ENCODE measurements around the gene KLRK1.
"Not testable (repeated sequence)": the region's sequence is repeated elsewhere in the genome, so short reads cannot be mapped to it uniquely, and the experiment has no call there.

KLRK1 gene

DNA sequence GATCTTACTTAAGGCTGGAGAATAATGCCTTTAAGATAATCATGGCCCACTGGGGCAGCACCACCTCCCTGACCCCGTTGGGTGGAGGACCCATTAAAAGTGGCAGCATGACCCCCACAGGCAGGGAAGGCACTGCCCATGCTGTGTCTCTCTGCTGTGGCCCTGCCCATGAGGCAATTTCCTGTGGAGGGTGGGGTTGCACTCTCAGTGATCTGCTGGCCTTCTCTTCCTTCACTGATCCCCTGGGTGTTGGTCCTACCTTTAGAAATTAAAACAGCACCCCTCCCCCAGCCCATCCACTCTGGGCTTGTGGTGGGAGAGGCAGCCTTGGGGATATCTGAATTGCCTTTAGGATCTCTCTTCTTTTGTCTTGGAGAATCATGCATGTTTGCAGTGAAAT, 17.3 kb downstream of the KLRK1 start:
- Histone ChIP-seq H3K27me3 (no peaks in the 10 kb centered on the region; the same call in 1 of the 2 replicates), H3K4me1 (no peaks in the 10 kb centered on the region), H3K36me3 (no peaks in the 10 kb centered on the region), H3K4me3 (ENCODE audit: low read depth, low read length) (no peak overlapping the region), H3K9me3 (no peaks in the 10 kb centered on the region)
- TF ChIP-seq, protein P1, sequence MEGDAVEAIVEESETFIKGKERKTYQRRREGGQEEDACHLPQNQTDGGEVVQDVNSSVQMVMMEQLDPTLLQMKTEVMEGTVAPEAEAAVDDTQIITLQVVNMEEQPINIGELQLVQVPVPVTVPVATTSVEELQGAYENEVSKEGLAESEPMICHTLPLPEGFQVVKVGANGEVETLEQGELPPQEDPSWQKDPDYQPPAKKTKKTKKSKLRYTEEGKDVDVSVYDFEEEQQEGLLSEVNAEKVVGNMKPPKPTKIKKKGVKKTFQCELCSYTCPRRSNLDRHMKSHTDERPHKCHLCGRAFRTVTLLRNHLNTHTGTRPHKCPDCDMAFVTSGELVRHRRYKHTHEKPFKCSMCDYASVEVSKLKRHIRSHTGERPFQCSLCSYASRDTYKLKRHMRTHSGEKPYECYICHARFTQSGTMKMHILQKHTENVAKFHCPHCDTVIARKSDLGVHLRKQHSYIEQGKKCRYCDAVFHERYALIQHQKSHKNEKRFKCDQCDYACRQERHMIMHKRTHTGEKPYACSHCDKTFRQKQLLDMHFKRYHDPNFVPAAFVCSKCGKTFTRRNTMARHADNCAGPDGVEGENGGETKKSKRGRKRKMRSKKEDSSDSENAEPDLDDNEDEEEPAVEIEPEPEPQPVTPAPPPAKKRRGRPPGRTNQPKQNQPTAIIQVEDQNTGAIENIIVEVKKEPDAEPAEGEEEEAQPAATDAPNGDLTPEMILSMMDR (IDR thresholded peaks at IDR 0.05; ENCODE audit: low read depth, low read length), result no peak
- no peak for DNase-seq

- H3K36me3 ChIP-seq; H3K4me3 ChIP-seq (ENCODE audit: low read depth, low read length); H3K9me3 ChIP-seq; H3K27me3 ChIP-seq; DNase-seq; H3K4me1 ChIP-seq: not testable (repeated sequence)
Observed at GRCh38 chr12:10371893-10372535, 17.8 kb downstream of the KLRK1 start.

GRCh38 chr12:10369557-10370415, 20.1 kb downstream of the KLRK1 start:
- DNase-seq, result no peak
- no peaks in the 10 kb centered on the region for H3K36me3 ChIP-seq
- H3K27me3 ChIP-seq, result no peaks in the 10 kb centered on the region; the same call in 1 of the 2 replicates
- 0 out of 2 replicates have a peak, but pooled peaks cover 2% of the 10 kb centered on the region for H3K4me1 ChIP-seq
- no peaks in the 10 kb centered on the region for H3K9me3 ChIP-seq
- H3K4me3 ChIP-seq (ENCODE audit: low read depth, low read length), result no peak overlapping the region
- TF ChIP-seq, protein P1 (IDR thresholded peaks at IDR 0.05; ENCODE audit: low read depth, low read length), result no peak

DNA sequence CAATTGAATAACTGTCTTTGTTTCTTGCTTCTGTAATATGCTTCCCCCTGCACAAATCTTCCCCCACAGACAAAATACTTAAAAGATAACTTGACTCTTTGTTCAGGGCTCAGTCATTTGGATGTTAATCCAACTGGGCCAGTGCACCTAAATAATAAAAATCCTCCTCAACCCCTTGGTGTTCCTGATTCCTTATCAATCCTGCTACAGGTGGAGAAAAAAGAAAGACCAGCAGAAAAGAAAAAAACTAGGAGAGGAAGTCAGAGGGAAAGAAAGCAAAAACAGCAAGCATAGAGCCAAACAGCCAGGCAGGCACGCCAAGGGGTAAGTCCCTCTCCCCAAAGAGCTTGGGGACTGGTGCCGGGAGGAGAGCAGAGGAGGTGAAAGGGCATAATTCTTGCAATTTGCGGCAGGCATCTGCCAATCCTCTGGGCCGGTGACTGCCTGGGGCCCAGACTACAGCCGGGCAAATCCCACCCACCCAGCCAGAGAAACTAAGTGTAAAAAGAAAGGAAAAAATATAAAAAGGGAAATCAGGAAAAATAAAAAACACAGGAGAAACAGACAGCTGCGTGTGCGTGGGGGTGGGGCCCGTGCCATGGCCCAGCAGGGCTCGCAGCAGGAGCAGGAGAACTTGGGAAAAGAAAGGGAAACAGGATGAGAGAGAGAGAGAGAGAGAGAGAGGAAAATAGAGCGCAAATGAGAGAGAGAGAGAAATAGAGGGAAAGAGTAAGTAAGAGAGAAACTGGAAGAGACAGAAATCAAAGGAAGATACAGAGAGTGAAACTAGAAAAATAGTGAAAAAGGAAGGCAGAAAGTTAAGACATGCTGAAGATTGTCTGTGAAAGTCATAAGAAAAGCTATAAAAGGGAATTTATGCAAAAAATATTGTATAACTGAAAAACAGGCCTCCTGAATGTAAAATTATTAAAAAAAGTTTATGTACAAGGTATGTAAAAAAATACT, 21.4 kb downstream of the KLRK1 start:
- Histone ChIP-seq H3K27me3 (no peaks in the 10 kb centered on the region), H3K4me1 (0 out of 2 replicates have a peak, but pooled peaks cover 2% of the 10 kb centered on the region), H3K4me3 (ENCODE audit: low read depth, low read length) (no peak overlapping the region), H3K9me3 (no peaks in the 10 kb centered on the region), H3K36me3 (no peaks in the 10 kb centered on the region)
- TF ChIP-seq, protein P1 (IDR thresholded peaks at IDR 0.05; ENCODE audit: low read depth, low read length), result no peak
- DNase-seq, result no peak

GRCh38 chr12:10367714-10368113, 22.1 kb downstream of the KLRK1 start:
- not testable (repeated sequence) for H3K4me1 ChIP-seq; H3K4me3 ChIP-seq (ENCODE audit: low read depth, low read length); H3K9me3 ChIP-seq

DNA sequence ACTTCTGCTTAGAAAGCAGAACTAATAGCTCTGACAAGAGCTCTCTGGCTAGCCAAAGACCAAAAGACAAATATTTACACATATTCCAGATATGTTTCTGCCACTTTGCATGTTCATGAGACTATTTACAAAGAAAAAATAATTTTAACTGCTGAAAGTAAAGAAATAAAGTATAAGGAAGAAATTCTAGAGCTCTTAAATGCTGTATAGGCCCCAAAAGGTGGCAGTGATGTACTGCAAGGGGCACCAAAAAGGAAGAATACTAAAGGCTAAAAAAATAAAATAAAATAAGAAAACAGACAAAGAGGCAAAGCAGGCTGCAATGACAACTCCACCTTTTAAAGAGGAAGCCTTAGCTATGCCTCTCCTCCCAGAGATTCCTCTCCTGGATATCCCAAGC, 23.0 kb downstream of the KLRK1 start:
- Histone ChIP-seq H3K36me3 (no peaks in the 10 kb centered on the region), H3K9me3 (no peaks in the 10 kb centered on the region), H3K4me3 (ENCODE audit: low read depth, low read length) (no peak overlapping the region), H3K4me1 (0 out of 2 replicates have a peak, but pooled peaks cover 2% of the 10 kb centered on the region), H3K27me3 (no peaks in the 10 kb centered on the region)
- TF ChIP-seq, protein P1 (IDR thresholded peaks at IDR 0.05; ENCODE audit: low read depth, low read length), result 0 out of 2 replicates have a peak, but pooled peaks have one; percentile 11
- DNase-seq, result no peak

More at GRCh38 chr12:10367714-10368113, 22.1 kb downstream of the KLRK1 start:
- not testable (repeated sequence) for H3K27me3 ChIP-seq, DNase-seq, H3K36me3 ChIP-seq

All from BE2C (cell line).